B cell (primary cell): ENCODE results near the gene IGF1.

ENCODE experiments used
- CTCF ChIP-seq: fragments of 200-600 bp; IDR thresholded peaks from one replicate; pipeline ENCODE4 v1.8.0; 2022; ENCODE audit warnings: antibody characterized with exemption, mild to moderate bottlenecking
- EZH2 ChIP-seq: IDR thresholded peaks from 2 replicates; pipeline ENCODE4 v1.6.1; 2012; ENCODE audit warnings: borderline replicate concordance, low read depth, mild to moderate bottlenecking, moderate library complexity, low read length; ENCODE audit not compliant: insufficient read depth, poor library complexity, severe bottlenecking

DNA sequence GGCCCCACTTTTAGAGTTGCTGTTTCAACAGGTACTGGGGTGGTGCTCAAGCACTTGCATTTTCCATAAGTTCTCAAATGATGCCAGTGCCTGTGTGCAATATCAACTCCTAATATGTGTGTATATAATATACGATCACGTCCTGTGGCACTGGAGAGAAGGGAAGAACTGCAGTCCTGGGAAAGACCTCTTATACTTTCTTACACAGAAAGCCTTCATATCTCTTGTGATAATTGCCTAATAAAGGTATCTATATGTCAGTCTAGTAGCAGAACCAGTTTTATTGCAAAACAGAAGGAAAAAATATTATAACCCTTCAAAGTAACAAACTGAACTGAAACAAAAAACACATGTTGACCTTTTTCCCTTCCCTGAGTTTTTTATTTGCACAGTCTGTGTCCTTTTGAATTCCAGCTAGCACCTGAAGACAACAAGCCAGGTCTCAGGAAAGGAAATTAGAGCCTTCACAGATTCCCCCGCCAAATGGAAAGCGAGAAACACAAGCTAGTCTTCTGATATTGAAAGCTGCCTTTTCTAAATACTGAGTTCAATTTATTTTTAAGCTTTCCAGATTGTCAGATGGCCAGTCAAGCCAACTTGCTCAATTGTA is 44.4 kb downstream of the IGF1 start:
- no peak for TF ChIP-seq CTCF
- TF ChIP-seq EZH2, result no peak
